GM23338 (cell line): Measurements from ENCODE around the gene TNNT1. TPM values are rescaled to one million over a fixed set of nuclear protein-coding genes. Genes with fewer than 3 reads are reported as not detected.

Source experiments
- CTCF ChIP-seq, 2 experiments: fragments of 200-600 bp in 1 of 2; sonication (generic) in 1 of 2; conservative IDR thresholded peaks; 2 replicates each; pipeline versions ENCODE4 v1.5.1 to v1.6.1; 2016 to 2017; ENCODE audit warnings: antibody characterized with exemption in 2 of 2, low read depth in 2 of 2, mild to moderate bottlenecking in 2 of 2, moderate library complexity in 1 of 2
- EZH2phosphoT487 ChIP-seq: fragments of 200-600 bp; sonication (generic); IDR thresholded peaks from one replicate; pipeline ENCODE4 v1.8.1; 2018; ENCODE audit warnings: antibody characterized with exemption; ENCODE audit not compliant: unreplicated experiment
- NANOG ChIP-seq: IDR thresholded peaks from 2 replicates; pipeline ENCODE4 v1.6.1; 2016; ENCODE audit warnings: antibody characterized with exemption, borderline replicate concordance
- POLR2AphosphoS5 ChIP-seq: IDR thresholded peaks from 2 replicates; pipeline ENCODE4 v1.6.1; 2016; ENCODE audit warnings: antibody characterized with exemption, low read depth
- STAT1 ChIP-seq: IDR thresholded peaks from one replicate; pipeline ENCODE4 v1.6.1; 2016; ENCODE audit warnings: antibody characterized with exemption; ENCODE audit not compliant: unreplicated experiment
- ZNF114 ChIP-seq: fragments of 250-450 bp; sonication (Bioruptor Pico); IDR thresholded peaks from 2 replicates; pipeline ENCODE4 v1.5.0; 2020; ENCODE audit warnings: mild to moderate bottlenecking, moderate library complexity
- ZNF462 ChIP-seq: fragments of 250-450 bp; sonication (Bioruptor Pico); IDR thresholded peaks from 2 replicates; pipeline ENCODE4 v1.5.0; 2020; ENCODE audit warnings: mild to moderate bottlenecking, moderate library complexity
- polyA plus RNA-seq: library from polyadenylated mRNA; unstranded; fragments of >200 nt; fragmentation: Nextera tagmentation; extraction: Ambion mirVana; gene quantifications from 2 replicates; pipeline ENCODE4 v1.2.1, GENCODE V29; 2016
- total RNA-seq: library from RNA; depleted of rRNA; stranded (reverse); fragments of >200 nt; shearing (Covaris generic); gene quantifications from 2 replicates; pipeline ENCODE4 v1.2.3, GENCODE V29; 2014

TNNT1 gene
- total and polyA plus RNA-seq, 2 experiments from 2014 or later = 59.3 to 150 TPM

- TF ChIP-seq ZNF462 (no peak), NANOG (no peak), STAT1 (no peak), ZNF114 (CRISPR knock-in tag) (no peak), POLR2AphosphoS5 (no peak), CTCF (conservative IDR thresholded peaks at IDR 0.05; ENCODE audit: low read depth in 2 of 2) (no peak), EZH2phosphoT487 (no peak)
Observed at GRCh38 chr19:55133639-55134444, 15.2 kb downstream of the TNNT1 start (continued).
